Stimulated activated CD4-positive, alpha-beta T cell treated with anti-CD3 and anti-CD28 coated beads, TNF-alpha, amount 100 ng/mL, for 4 hours (primary cell): Measurements from ENCODE around the gene AGK.

Source experiments
- DNase-seq, 3 experiments: peaks; one replicate each; pipeline ENCODE4 v3.0.0-alpha.2; 2020; ENCODE audit warnings: low read depth in 3 of 3

Gene AGK

GRCh38 chr7:141648276-141649114 lies 97.3 kb downstream of the AGK start:
- no peak for DNase-seq

GRCh38 chr7:141649137-141649864 lies 98.1 kb downstream of the AGK start:
- no peak for DNase-seq

- no peak for DNase-seq
Observed at GRCh38 chr7:141649865-141650634, 98.8 kb downstream of the AGK start.

- no peak for DNase-seq
Observed at GRCh38 chr7:141651417-141651816, 100.2 kb downstream of the AGK start.

GRCh38 chr7:141652691-141653090 lies 101.5 kb downstream of the AGK start:
- no peak for DNase-seq

GRCh38 chr7:141654551-141654950 lies 103.3 kb downstream of the AGK start:
- DNase-seq: peak in 2 of 3 experiments; percentile 32 to 35

- no peak for DNase-seq
Observed at GRCh38 chr7:141659501-141659900, 108.3 kb downstream of the AGK start.

GRCh38 chr7:141660259-141660658 lies 109.0 kb downstream of the AGK start:
- DNase-seq: no peak

- no peak for DNase-seq
Observed at GRCh38 chr7:141663081-141663849, 112.1 kb downstream of the AGK start.

- no peak for DNase-seq
Observed at GRCh38 chr7:141664450-141664849, 113.2 kb downstream of the AGK start.

GRCh38 chr7:141665208-141666035 lies 114.2 kb downstream of the AGK start:
- no peak for DNase-seq

- DNase-seq: no peak
Observed at GRCh38 chr7:141666071-141666470, 114.9 kb downstream of the AGK start.

GRCh38 chr7:141668853-141669252 lies 117.6 kb downstream of the AGK start:
- DNase-seq: no peak

- DNase-seq: no peak
Observed at GRCh38 chr7:141671705-141672496, 120.7 kb downstream of the AGK start.

GRCh38 chr7:141673346-141673745 lies 122.1 kb downstream of the AGK start:
- DNase-seq: no peak

GRCh38 chr7:141674171-141674671 lies 123.0 kb downstream of the AGK start:
- DNase-seq: no peak

- no peak for DNase-seq
Observed at GRCh38 chr7:141674702-141675101, 123.5 kb downstream of the AGK start.

- no peak for DNase-seq
Observed at GRCh38 chr7:141675436-141676215, 124.4 kb downstream of the AGK start.

GRCh38 chr7:141676618-141677017 lies 125.4 kb downstream of the AGK start:
- DNase-seq: no peak
